HepG2 (cell line): ENCODE results near the gene ICAM3. TPM values are rescaled to one million over a fixed set of nuclear protein-coding genes. Genes with fewer than 3 reads are reported as not detected.

Source experiments
- GFI1 ChIP-seq: sonication (generic); formaldehyde crosslinking; IDR thresholded peaks from 2 replicates; pipeline ENCODE4 v1.5.0; 2020; ENCODE audit warnings: missing genetic modification reagents, mild to moderate bottlenecking, borderline replicate concordance
- HNF4A ChIP-seq: sonication (generic); formaldehyde crosslinking; IDR thresholded peaks from 2 replicates; pipeline ENCODE4 v1.4.0; 2020; ENCODE audit warnings: missing genetic modification reagents
- KDM1A ChIP-seq: IDR thresholded peaks from 2 replicates; pipeline ENCODE4 v1.6.1; 2016; ENCODE audit warnings: missing compliant biosample characterization
- MLXIP ChIP-seq: sonication (generic); formaldehyde crosslinking; IDR thresholded peaks from 2 replicates; pipeline ENCODE4 v1.9.0; 2021; ENCODE audit warnings: missing genetic modification reagents, borderline replicate concordance
- NR1H2 ChIP-seq: sonication (generic); formaldehyde crosslinking; IDR thresholded peaks from 2 replicates; pipeline ENCODE4 v1.8.1; 2022; ENCODE audit warnings: low read depth, missing genetic modification reagents, borderline replicate concordance
- XRCC5 ChIP-seq: fragments of 200-400 bp; formaldehyde crosslinking; optimal IDR thresholded peaks from 2 replicates; pipeline ENCODE3; 2017; ENCODE audit warnings: mild to moderate bottlenecking, low read length
- ZNF318 ChIP-seq: sonication (generic); formaldehyde crosslinking; IDR thresholded peaks from 2 replicates; pipeline ENCODE4 v1.4.0; 2020; ENCODE audit warnings: mild to moderate bottlenecking, missing genetic modification reagents
- ZNF605 ChIP-seq: sonication (generic); formaldehyde crosslinking; IDR thresholded peaks from 2 replicates; pipeline ENCODE4 v1.8.0; 2022; ENCODE audit warnings: mild to moderate bottlenecking, missing genetic modification reagents
- ZNF777 ChIP-seq: sonication (generic); formaldehyde crosslinking; IDR thresholded peaks from 2 replicates; pipeline ENCODE4 v1.4.0; 2020; ENCODE audit warnings: missing genetic modification reagents
- ZNF781 ChIP-seq: sonication (generic); formaldehyde crosslinking; IDR thresholded peaks from 2 replicates; pipeline ENCODE4 v1.5.1; 2020; ENCODE audit warnings: borderline replicate concordance, mild to moderate bottlenecking, missing genetic modification reagents; ENCODE audit errors: not compliant biosample characterization
- polyA plus RNA-seq, 8 experiments: library from polyadenylated mRNA; depleted of rRNA in 3 of 8; stranded (reverse) in 7 of 8; unstranded in 1 of 8; fragments of >200 nt; fragmentation: Illumina TruSeq in 4 of 8; extraction: Trizol in 4 of 8; gene quantifications; 2 replicates each; pipeline versions ENCODE4 v1.2.1 to v1.2.3, GENCODE V29; 2011 to 2016; ENCODE audit warnings: low read depth in 4 of 8, missing spikeins in 1 of 8, mixed read lengths in 1 of 8; ENCODE audit not compliant: insufficient read depth in 1 of 8
- total RNA-seq, 5 experiments: library from RNA; depleted of rRNA; stranded (reverse); fragments of >200 nt; fragmentation: Illumina TruSeq; extraction: Trizol; gene quantifications; 2 replicates each; pipeline ENCODE4 v1.2.3, GENCODE V29; 2016; ENCODE audit warnings: low read depth in 1 of 5
- TF ChIP-seq, protein P1 (sequence below): sonication (generic); formaldehyde crosslinking; IDR thresholded peaks from 2 replicates; pipeline ENCODE4 v1.8.1; 2023; ENCODE audit warnings: mild to moderate bottlenecking, missing genetic modification reagents
- TF ChIP-seq, protein P2 (sequence below): sonication (generic); formaldehyde crosslinking; IDR thresholded peaks from 2 replicates; pipeline ENCODE4 v1.8.1; 2023; ENCODE audit warnings: mild to moderate bottlenecking, missing genetic modification reagents
- TF ChIP-seq, protein P3 (sequence below): sonication (generic); formaldehyde crosslinking; IDR thresholded peaks from 2 replicates; pipeline ENCODE4 v1.5.0; 2020; ENCODE audit warnings: missing genetic modification reagents

Gene ICAM3
- total and polyA plus RNA-seq, 2 of the 13 experiments (the other 11 are each of a cell fraction or from before 2014, with no cell fraction given): 14.1 to 21.0 TPM

DNA sequence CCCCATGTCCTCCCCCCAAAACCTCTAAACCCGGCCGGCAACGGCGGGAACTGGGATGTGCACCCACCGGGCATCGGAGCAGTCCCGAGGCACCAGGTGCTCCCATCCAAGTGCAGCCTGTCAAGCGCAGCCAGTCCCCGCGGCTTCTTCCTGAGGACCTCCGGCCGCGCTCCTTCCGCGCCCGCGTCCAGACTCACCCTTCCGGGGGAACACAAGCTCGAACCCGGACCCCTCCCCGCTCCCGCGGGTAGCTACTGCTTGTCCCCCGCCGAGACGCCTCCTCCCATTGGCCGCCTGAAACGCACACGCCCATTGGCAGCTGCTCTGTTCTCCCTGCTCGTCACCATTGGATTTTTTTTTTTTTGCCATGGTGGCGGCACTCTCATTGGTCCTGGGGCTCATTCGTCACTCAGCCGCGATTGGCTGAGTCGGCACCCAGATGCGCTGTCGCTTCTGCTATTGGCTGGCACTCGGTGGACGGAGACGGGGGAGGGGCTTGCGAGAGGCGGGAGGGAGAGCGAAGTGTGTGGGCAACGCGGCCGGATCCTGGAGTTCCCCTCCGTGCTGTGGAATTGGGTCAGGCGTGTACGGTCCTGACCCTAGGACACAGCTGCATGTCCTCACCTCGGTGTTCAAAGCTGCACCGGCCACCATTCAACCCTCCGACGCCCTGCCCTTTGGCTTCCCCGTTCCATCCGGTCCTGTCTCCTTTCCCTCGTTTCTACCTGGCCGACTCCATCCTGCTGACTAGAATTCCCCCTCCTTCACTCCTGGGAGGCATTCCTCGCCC is 41.1 kb upstream of the ICAM3 start, which contains the start of gene TYK2 (continued):
- TF ChIP-seq, protein P1, sequence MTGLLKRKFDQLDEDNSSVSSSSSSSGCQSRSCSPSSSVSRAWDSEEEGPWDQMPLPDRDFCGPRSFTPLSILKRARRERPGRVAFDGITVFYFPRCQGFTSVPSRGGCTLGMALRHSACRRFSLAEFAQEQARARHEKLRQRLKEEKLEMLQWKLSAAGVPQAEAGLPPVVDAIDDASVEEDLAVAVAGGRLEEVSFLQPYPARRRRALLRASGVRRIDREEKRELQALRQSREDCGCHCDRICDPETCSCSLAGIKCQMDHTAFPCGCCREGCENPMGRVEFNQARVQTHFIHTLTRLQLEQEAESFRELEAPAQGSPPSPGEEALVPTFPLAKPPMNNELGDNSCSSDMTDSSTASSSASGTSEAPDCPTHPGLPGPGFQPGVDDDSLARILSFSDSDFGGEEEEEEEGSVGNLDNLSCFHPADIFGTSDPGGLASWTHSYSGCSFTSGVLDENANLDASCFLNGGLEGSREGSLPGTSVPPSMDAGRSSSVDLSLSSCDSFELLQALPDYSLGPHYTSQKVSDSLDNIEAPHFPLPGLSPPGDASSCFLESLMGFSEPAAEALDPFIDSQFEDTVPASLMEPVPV (CRISPR knock-in tag): 0 out of 2 replicates have a peak, but pooled peaks have one; percentile 19
- TF ChIP-seq, protein P2, sequence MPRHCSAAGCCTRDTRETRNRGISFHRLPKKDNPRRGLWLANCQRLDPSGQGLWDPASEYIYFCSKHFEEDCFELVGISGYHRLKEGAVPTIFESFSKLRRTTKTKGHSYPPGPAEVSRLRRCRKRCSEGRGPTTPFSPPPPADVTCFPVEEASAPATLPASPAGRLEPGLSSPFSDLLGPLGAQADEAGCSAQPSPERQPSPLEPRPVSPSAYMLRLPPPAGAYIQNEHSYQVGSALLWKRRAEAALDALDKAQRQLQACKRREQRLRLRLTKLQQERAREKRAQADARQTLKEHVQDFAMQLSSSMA: 0 out of 2 replicates have a peak, but pooled peaks have one; percentile 53
- peak; percentile 36; the same call in 1 of the 2 replicates for TF ChIP-seq ZNF777 (CRISPR knock-in tag)
- no peak for TF ChIP-seq ZNF605
- no peak for TF ChIP-seq KDM1A
- no peak for TF ChIP-seq ZNF318 (CRISPR knock-in tag)
- TF ChIP-seq XRCC5: peak; percentile 93
- TF ChIP-seq, protein P3, sequence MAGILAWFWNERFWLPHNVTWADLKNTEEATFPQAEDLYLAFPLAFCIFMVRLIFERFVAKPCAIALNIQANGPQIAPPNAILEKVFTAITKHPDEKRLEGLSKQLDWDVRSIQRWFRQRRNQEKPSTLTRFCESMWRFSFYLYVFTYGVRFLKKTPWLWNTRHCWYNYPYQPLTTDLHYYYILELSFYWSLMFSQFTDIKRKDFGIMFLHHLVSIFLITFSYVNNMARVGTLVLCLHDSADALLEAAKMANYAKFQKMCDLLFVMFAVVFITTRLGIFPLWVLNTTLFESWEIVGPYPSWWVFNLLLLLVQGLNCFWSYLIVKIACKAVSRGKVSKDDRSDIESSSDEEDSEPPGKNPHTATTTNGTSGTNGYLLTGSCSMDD (CRISPR knock-in tag): no peak
- no peak; the same call in 1 of the 2 replicates for TF ChIP-seq MLXIP (CRISPR knock-in tag)
- TF ChIP-seq ZNF781 (CRISPR knock-in tag): no peak
- 0 out of 2 replicates have a peak, but pooled peaks have one; percentile 3 for TF ChIP-seq GFI1
- TF ChIP-seq NR1H2: no peak
- TF ChIP-seq HNF4A (CRISPR knock-in tag): 0 out of 2 replicates have a peak, but pooled peaks have one; percentile 8
